Skeletal muscle cell (primary cell): ENCODE measurements around the gene KLF1.
"Not testable (repeated sequence)": the region's sequence is repeated elsewhere in the genome, so short reads cannot be mapped to it uniquely, and the experiment has no call there.

Experiments
- DNase-seq: peaks from one replicate; pipeline ENCODE4 v3.0.0-alpha.2; 2010; ENCODE audit warnings: low read depth
- H3K4me3 ChIP-seq: 2 replicates; pipeline ENCODE4 v1.5.1; 2011; ENCODE audit warnings: low read depth, mild to moderate bottlenecking, control low read depth, low read length, moderate library complexity

KLF1 gene

GRCh38 chr19:12893582-12893981 lies 6.6 kb upstream of the KLF1 start:
- H3K4me3 ChIP-seq, result no peak overlapping the region
- no peak for DNase-seq

- peak overlapping the region; percentile 92 for H3K4me3 ChIP-seq
- DNase-seq, result no peak
Observed at GRCh38 chr19:12891553-12892021, 4.6 kb upstream of the KLF1 start.

- H3K4me3 ChIP-seq, result peak within 1 kb of the TSS; percentile 92
- peak; percentile 94 for DNase-seq
Observed at GRCh38 chr19:12890787-12891552, 4.0 kb upstream of the KLF1 start, which contains the start of gene GCDH. GCDH (plus strand) TSS chr19:12891160; CDS start chr19:12891305, 145 bp downstream.

GRCh38 chr19:12890299-12890786 lies 3.3 kb upstream of the KLF1 start:
- peak overlapping the region; percentile 25 for H3K4me3 ChIP-seq
- not testable (repeated sequence) for DNase-seq

GRCh38 chr19:12888006-12888603 lies 1.1 kb upstream of the KLF1 start:
- DNase-seq, result no peak
- H3K4me3 ChIP-seq, result no peak overlapping the region

- no peak for DNase-seq
Observed at GRCh38 chr19:12886651-12886968, 391 bp downstream of the KLF1 start.

GRCh38 chr19:12885749-12886650 lies 1.0 kb downstream of the KLF1 start:
- DNase-seq, result no peak
- H3K4me3 ChIP-seq, result peak overlapping the region; percentile 28

More at GRCh38 chr19:12886651-12886968, 391 bp downstream of the KLF1 start:
- H3K4me3 ChIP-seq, result no peak overlapping the region

GRCh38 chr19:12884926-12885748 lies 1.9 kb downstream of the KLF1 start:
- no peak for DNase-seq
- peak overlapping the region; percentile 28 for H3K4me3 ChIP-seq

- DNase-seq, result no peak
- no peak overlapping the region for H3K4me3 ChIP-seq
Observed at GRCh38 chr19:12884627-12884925, 2.4 kb downstream of the KLF1 start.

- DNase-seq, result no peak
- H3K4me3 ChIP-seq, result no peak overlapping the region
Observed at GRCh38 chr19:12884202-12884601, 2.8 kb downstream of the KLF1 start.

GRCh38 chr19:12882589-12882988 lies 4.4 kb downstream of the KLF1 start:
- no peak for DNase-seq
- no peak overlapping the region for H3K4me3 ChIP-seq

- H3K4me3 ChIP-seq, result peak within 1 kb of the TSS; percentile 72
- peak; percentile 62 for DNase-seq
Observed at GRCh38 chr19:12881172-12881808, 5.7 kb downstream of the KLF1 start, which contains the start of gene DNASE2. DNASE2 (minus strand) TSS chr19:12881449; CDS start chr19:12881375, 74 bp downstream.

GRCh38 chr19:12880551-12881171 lies 6.3 kb downstream of the KLF1 start:
- DNase-seq, result no peak
- H3K4me3 ChIP-seq, result peak overlapping the region; percentile 72

- H3K4me3 ChIP-seq, result no peak overlapping the region
- no peak for DNase-seq
Observed at GRCh38 chr19:12875086-12875485, 11.9 kb downstream of the KLF1 start.

GRCh38 chr19:12873891-12874745 lies 12.9 kb downstream of the KLF1 start:
- H3K4me3 ChIP-seq, result no peak overlapping the region
- no peak for DNase-seq

GRCh38 chr19:12872941-12873890 lies 13.8 kb downstream of the KLF1 start:
- peak overlapping the region; percentile 33 for H3K4me3 ChIP-seq

More at GRCh38 chr19:12872941-12873890, 13.8 kb downstream of the KLF1 start:
- DNase-seq, result no peak
